ENCODE data around the gene SLC38A11.

Gene SLC38A11

DNA sequence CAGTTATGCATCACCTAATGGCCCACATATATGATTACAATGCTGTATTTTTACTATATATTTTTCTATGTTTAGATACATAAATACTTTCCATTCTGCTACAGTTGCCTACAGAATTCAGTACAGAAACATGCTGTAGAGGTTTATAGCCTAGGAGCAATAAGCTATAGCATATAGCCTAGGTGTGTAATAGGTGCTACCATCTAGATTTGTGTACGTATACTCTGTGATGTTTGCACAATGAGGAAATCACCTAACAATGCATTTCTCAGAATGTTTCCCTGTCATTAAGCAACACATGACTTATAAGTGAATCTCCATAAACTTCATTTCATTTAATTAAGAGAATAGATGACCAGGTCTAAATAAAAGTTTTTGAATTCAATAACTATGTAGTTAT, 43.5 kb downstream of the SLC38A11 start:
- no peak for DNase-seq (ENCODE audit: low read depth)
- TF ChIP-seq, protein P1, sequence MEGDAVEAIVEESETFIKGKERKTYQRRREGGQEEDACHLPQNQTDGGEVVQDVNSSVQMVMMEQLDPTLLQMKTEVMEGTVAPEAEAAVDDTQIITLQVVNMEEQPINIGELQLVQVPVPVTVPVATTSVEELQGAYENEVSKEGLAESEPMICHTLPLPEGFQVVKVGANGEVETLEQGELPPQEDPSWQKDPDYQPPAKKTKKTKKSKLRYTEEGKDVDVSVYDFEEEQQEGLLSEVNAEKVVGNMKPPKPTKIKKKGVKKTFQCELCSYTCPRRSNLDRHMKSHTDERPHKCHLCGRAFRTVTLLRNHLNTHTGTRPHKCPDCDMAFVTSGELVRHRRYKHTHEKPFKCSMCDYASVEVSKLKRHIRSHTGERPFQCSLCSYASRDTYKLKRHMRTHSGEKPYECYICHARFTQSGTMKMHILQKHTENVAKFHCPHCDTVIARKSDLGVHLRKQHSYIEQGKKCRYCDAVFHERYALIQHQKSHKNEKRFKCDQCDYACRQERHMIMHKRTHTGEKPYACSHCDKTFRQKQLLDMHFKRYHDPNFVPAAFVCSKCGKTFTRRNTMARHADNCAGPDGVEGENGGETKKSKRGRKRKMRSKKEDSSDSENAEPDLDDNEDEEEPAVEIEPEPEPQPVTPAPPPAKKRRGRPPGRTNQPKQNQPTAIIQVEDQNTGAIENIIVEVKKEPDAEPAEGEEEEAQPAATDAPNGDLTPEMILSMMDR (conservative IDR thresholded peaks at IDR 0.05; ENCODE audit: control insufficient read depth, insufficient read depth, low read depth, low read length) = no peak
- no peak overlapping the region for H3K4me3 ChIP-seq (ENCODE audit: control insufficient read depth, low read depth, low read length)

DNA sequence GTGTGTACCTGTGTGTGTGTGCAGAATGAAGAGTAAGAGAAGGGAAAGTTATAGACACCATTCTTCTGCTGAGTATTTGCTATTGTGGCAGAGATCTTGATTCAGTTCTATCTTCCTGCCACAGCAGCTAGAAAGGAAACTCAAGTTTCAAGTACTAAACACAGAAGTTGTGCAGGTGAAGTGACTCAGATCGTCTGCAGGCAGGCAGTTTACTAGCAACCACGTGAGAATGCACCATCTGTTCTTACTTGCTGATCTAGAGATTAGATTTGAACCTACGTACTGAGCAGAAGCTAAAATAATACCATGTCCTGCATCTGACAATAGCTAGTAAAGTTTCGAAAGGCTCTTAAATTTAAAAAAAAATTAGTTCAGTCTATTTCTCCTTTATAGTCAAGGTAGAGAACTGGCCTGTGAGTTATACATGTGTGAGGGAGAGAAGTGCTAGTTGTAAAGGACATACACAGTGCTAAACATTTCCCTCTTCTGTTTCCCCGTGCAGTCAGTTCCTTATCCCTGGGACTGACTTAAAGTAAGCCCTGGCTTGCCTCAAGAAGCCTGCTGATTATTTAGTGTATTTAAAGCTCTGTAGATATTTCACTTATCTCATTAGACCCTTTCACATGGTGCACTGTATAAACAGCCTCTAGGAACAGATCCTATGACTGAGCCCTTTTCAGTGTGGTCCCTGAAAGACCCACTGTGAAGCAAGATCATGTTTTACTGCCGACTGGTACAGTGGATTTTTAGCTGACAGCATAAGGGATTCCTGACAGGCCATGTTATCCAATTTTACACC, 45.0 kb downstream of the SLC38A11 start:
- TF ChIP-seq, protein P1 (conservative IDR thresholded peaks at IDR 0.05; ENCODE audit: control insufficient read depth, insufficient read depth, low read depth, low read length) = no peak
- H3K4me3 ChIP-seq (ENCODE audit: control insufficient read depth, low read depth, low read length) = no peak overlapping the region
- peak; percentile 10 for DNase-seq (ENCODE audit: low read depth)

DNA sequence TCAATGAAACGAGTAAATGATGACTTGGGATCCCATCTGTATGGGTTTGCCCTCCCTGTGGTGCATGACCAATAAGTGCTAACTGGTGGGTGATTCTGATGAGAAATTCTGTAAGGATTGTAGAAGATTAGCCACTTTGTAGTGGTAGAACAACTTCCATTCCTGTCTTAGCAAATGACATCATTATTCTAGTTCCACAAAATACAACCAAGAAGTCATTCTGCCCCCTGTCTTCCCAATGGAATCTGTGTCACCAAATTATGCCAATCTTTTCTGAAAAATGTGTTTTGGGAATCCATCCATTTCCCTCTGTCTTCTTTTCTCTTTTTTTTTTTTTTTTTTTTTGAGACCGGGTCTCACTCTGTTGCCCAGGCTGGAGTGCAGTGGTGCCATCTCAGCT, 48.4 kb downstream of the SLC38A11 start:
- no peak overlapping the region for H3K4me3 ChIP-seq (ENCODE audit: control insufficient read depth, low read depth, low read length)

DNA sequence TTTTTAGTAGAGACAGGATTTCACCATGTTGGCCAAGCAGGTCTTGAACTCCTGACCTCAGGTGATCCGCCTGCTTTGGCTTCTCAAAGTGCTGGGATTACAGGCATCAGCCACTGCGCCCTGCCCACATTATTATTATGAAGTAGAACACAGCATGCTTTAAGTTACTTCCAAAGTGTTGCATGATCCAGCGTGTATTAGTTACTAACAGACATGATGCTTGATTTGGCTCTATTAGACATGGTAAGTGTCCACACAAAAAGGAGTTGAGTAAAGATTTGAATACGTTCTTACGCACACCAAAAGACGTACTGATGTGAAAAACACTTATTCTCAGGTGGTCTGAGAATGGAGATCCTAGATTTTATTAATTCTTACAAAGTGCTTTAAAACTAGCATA, 50.0 kb downstream of the SLC38A11 start:
- TF ChIP-seq, protein P1 (conservative IDR thresholded peaks at IDR 0.05; ENCODE audit: control insufficient read depth, insufficient read depth, low read depth, low read length) = no peak
- DNase-seq (ENCODE audit: low read depth) = no peak
- no peak overlapping the region for H3K4me3 ChIP-seq (ENCODE audit: control insufficient read depth, low read depth, low read length)

More for the DNA sequence above, 48.4 kb downstream of the SLC38A11 start:
- TF ChIP-seq, protein P1 (conservative IDR thresholded peaks at IDR 0.05; ENCODE audit: control insufficient read depth, insufficient read depth, low read depth, low read length) = no peak
- no peak for DNase-seq (ENCODE audit: low read depth)

DNA sequence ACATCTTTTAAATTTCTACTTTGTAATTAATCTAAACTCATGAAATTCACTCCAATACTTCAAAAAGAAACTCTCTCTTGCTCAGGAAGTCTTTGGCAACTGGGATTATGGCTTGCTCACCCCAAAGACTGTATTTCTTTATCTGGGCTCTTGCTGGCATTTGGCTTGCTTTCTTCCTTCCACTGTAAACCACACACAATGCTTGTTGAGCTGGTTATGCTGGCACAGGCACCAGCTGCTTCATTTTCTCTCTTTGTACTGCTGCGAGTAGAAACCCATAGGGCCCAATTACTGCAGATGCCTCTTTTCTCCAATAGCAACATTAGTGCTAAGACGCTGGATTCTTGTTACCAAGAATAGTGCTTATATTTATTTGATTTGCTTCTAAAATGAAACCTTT, 51.4 kb downstream of the SLC38A11 start:
- TF ChIP-seq, protein P1 (conservative IDR thresholded peaks at IDR 0.05; ENCODE audit: control insufficient read depth, insufficient read depth, low read depth, low read length) = no peak
- no peak overlapping the region for H3K4me3 ChIP-seq (ENCODE audit: control insufficient read depth, low read depth, low read length)
- DNase-seq (ENCODE audit: low read depth) = no peak

DNA sequence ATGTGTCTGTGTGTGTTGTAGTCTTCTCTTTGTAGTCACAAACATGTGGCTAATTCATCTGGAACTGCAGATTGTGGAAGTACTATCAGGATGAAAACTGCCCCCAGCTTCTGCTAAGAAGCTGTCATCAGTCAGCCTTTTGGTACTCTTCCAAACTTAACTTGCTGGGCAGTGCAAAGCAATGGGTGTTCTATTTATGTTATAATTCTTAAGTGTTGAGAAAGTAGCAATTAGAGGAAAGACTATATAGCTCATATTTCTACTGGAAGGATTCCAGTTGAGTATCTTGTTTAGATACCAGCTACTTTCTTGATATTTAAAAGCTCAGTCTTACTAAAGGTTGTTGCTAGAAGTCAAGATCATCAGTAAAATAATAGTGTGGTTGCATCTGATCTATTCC, 52.1 kb downstream of the SLC38A11 start:
- TF ChIP-seq, protein P1 (conservative IDR thresholded peaks at IDR 0.05; ENCODE audit: control insufficient read depth, insufficient read depth, low read depth, low read length) = no peak
- H3K4me3 ChIP-seq (ENCODE audit: control insufficient read depth, low read depth, low read length) = no peak overlapping the region
- peak; percentile 62 for DNase-seq (ENCODE audit: low read depth)
